Neuronal stem cell (in vitro differentiated cells): Measurements from ENCODE around the gene CMIP.

Source experiments
- DNase-seq: peaks from one replicate; pipeline ENCODE4 v3.0.0-alpha.2; 2013; ENCODE audit warnings: low spot score
- H2AFZ ChIP-seq: one replicate; pipeline ENCODE4 v1.6.1; 2013; ENCODE audit warnings: mild to moderate bottlenecking, low read length, inconsistent platforms
- H2AK5ac ChIP-seq: 2 replicates; pipeline ENCODE4 v1.6.1; 2013; ENCODE audit warnings: low read depth, mild to moderate bottlenecking, inconsistent platforms, low read length, moderate library complexity, mixed read lengths
- H2BK120ac ChIP-seq: 2 replicates; pipeline ENCODE4 v1.6.1; 2013; ENCODE audit warnings: low read depth, mild to moderate bottlenecking, inconsistent platforms, low read length, moderate library complexity, mixed read lengths
- H2BK12ac ChIP-seq: one replicate; pipeline ENCODE4 v1.6.1; 2013; ENCODE audit warnings: low read length, inconsistent platforms
- H2BK15ac ChIP-seq: 2 replicates; pipeline ENCODE4 v1.6.1; 2013; ENCODE audit warnings: mild to moderate bottlenecking, low read length, inconsistent platforms, mixed read lengths
- H2BK5ac ChIP-seq: one replicate; pipeline ENCODE4 v1.6.1; 2013; ENCODE audit warnings: inconsistent platforms, mild to moderate bottlenecking, low read length, moderate library complexity
- H3K14ac ChIP-seq: one replicate; pipeline ENCODE4 v1.6.1; 2013; ENCODE audit warnings: low read length, inconsistent platforms
- H3K18ac ChIP-seq: 2 replicates; pipeline ENCODE4 v1.6.1; 2013; ENCODE audit warnings: low read length, inconsistent platforms
- H3K23ac ChIP-seq: 2 replicates; pipeline ENCODE4 v1.6.1; 2013; ENCODE audit warnings: low read depth, mild to moderate bottlenecking, mixed read lengths, low read length, inconsistent platforms; ENCODE audit not compliant: poor library complexity
- H3K27ac ChIP-seq: replicated peaks from 3 replicates; pipeline ENCODE4 v1.5.1; 2013; ENCODE audit warnings: low read length, inconsistent platforms
- H3K27me3 ChIP-seq, 3 experiments: 2 replicates each; pipeline ENCODE4 v1.6.1; 2013; ENCODE audit warnings: low read length in 3 of 3, mild to moderate bottlenecking in 2 of 3, inconsistent platforms in 1 of 3, low read depth in 1 of 3, mixed read lengths in 1 of 3, moderate library complexity in 1 of 3; ENCODE audit not compliant: control insufficient read depth in 3 of 3, insufficient read depth in 3 of 3
- H3K36me3 ChIP-seq, 2 donors: replicated peaks in 1 of 2; 2 replicates each; pipeline ENCODE4 v1.6.1; 2013; ENCODE audit warnings: low read length in 2 of 2; ENCODE audit not compliant: control insufficient read depth in 2 of 2, insufficient read depth in 2 of 2
- H3K4ac ChIP-seq: 2 replicates; pipeline ENCODE4 v1.6.1; 2013; ENCODE audit warnings: inconsistent platforms, mild to moderate bottlenecking, low read length, moderate library complexity
- H3K4me1 ChIP-seq, 2 donors: 1 replicate in 1 of 2; 2 replicates in 1 of 2; pipeline ENCODE4 v1.6.1; 2013; ENCODE audit warnings: low read length in 2 of 2, low read depth in 1 of 2; ENCODE audit not compliant: control insufficient read depth in 2 of 2, insufficient read depth in 1 of 2
- H3K4me2 ChIP-seq: one replicate; pipeline ENCODE4 v1.6.1; 2013; ENCODE audit warnings: mild to moderate bottlenecking, low read length, inconsistent platforms; ENCODE audit not compliant: insufficient read depth, poor library complexity, severe bottlenecking
- H3K4me3 ChIP-seq, 2 donors: 2 replicates each; pipeline ENCODE4 v1.5.1; 2013; ENCODE audit warnings: low read length in 2 of 2, mild to moderate bottlenecking in 2 of 2, inconsistent platforms in 1 of 2, moderate library complexity in 1 of 2
- H3K79me1 ChIP-seq: one replicate; pipeline ENCODE4 v1.6.1; 2013; ENCODE audit warnings: low read depth, mild to moderate bottlenecking, inconsistent platforms, low read length, moderate library complexity
- H3K9ac ChIP-seq: one replicate; pipeline ENCODE4 v1.6.1; 2013; ENCODE audit warnings: mild to moderate bottlenecking, low read depth, low read length, inconsistent platforms; ENCODE audit not compliant: poor library complexity
- H3K9me3 ChIP-seq, 2 donors: replicated peaks in 1 of 2; 2 replicates each; pipeline versions ENCODE3 to v1.6.1; 2013; ENCODE audit warnings: low read length in 2 of 2, mild to moderate bottlenecking in 2 of 2, inconsistent platforms in 1 of 2, low read depth in 1 of 2, mixed read lengths in 1 of 2, moderate library complexity in 1 of 2; ENCODE audit not compliant: control insufficient read depth in 2 of 2, insufficient read depth in 1 of 2
- H4K8ac ChIP-seq: one replicate; pipeline ENCODE4 v1.6.1; 2013; ENCODE audit warnings: low read depth, mild to moderate bottlenecking, inconsistent platforms, low read length, moderate library complexity
- H4K91ac ChIP-seq: one replicate; pipeline ENCODE4 v1.6.1; 2013; ENCODE audit warnings: low read length, low read depth, mild to moderate bottlenecking, inconsistent platforms; ENCODE audit not compliant: poor library complexity
- WGBS, 2 donors: extraction: QIAGEN DNeasy Blood & Tissue Kit; methylation state at CpG; one replicate each; pipeline ENCODE4 v1.1.7; 2013; ENCODE audit warnings: missing lambda C conversion rate in 2 of 2, mixed read lengths in 1 of 2; ENCODE audit not compliant: insufficient read length in 2 of 2, insufficient replicate concordance in 1 of 2; ENCODE audit errors: extremely low coverage in 2 of 2; 5-methylcytosine and 5-hydroxymethylcytosine counted together

Gene CMIP

GRCh38 chr16:81535679-81536360, 91.2 kb downstream of the CMIP start:
- Histone ChIP-seq H3K14ac (no peak overlapping the region), H2BK5ac (no peak overlapping the region), H3K27me3 (no peaks in the 10 kb centered on the region), H3K27ac (no peak overlapping the region), H2BK15ac (no peak overlapping the region), H3K9ac (no peak overlapping the region), H3K4me1 (peaks cover 5 to 13% of the 10 kb centered on the region in 2 donors), H3K4me3 (no peak overlapping the region), H3K9me3 (no peaks in the 10 kb centered on the region), H2AK5ac (no peak overlapping the region), H2BK120ac (no peak overlapping the region), H3K23ac (no peak overlapping the region), H3K36me3 (peaks cover 0 to 2% of the 10 kb centered on the region in 2 donors), H2BK12ac (no peak overlapping the region), H3K79me1 (peaks cover 13% of the 10 kb centered on the region), H3K18ac (no peak overlapping the region), H2AFZ (no peak overlapping the region), H3K4ac (no peak overlapping the region), H3K4me2 (no peak overlapping the region), H4K91ac (no peak overlapping the region), H4K8ac (no peak overlapping the region)
- no peak for DNase-seq
- WGBS, 2 donors: no CpG with 5 or more reads among the region's 10 CpGs

- Histone ChIP-seq H3K18ac (no peak overlapping the region), H3K9me3 (no peaks in the 10 kb centered on the region), H2BK120ac (no peak overlapping the region), H2AK5ac (no peak overlapping the region), H2BK12ac (no peak overlapping the region), H4K8ac (no peak overlapping the region), H3K4ac (no peak overlapping the region), H3K36me3 (peaks cover 0 to 2% of the 10 kb centered on the region in 2 donors), H3K27me3 (no peaks in the 10 kb centered on the region), H3K4me3 (no peak overlapping the region), H3K79me1 (peaks cover 13% of the 10 kb centered on the region), H3K4me2 (no peak overlapping the region), H4K91ac (no peak overlapping the region), H3K9ac (no peak overlapping the region), H3K4me1 (peaks cover 7 to 11% of the 10 kb centered on the region in 2 donors), H3K23ac (no peak overlapping the region), H2BK5ac (no peak overlapping the region), H3K14ac (no peak overlapping the region), H2BK15ac (no peak overlapping the region), H2AFZ (no peak overlapping the region), H3K27ac (no peak overlapping the region)
- WGBS, 2 donors: no CpG with 5 or more reads among the region's 11 CpGs
- no peak for DNase-seq
Measured at GRCh38 chr16:81536648-81537047, 92.0 kb downstream of the CMIP start.

- no CpG with 5 or more reads among the region's 18 CpGs for WGBS, 2 donors
- no peak for DNase-seq
- no peaks in the 10 kb centered on the region for H3K9me3 ChIP-seq
- H3K4ac ChIP-seq: no peak overlapping the region
- no peak overlapping the region for H2BK5ac ChIP-seq
- no peak overlapping the region for H3K14ac ChIP-seq
- no peak overlapping the region for H3K27ac ChIP-seq
- H3K9ac ChIP-seq: no peak overlapping the region
- H3K23ac ChIP-seq: no peak overlapping the region
- H2AK5ac ChIP-seq: no peak overlapping the region
- H3K4me3 ChIP-seq: no peak overlapping the region
- H3K27me3 ChIP-seq: no peaks in the 10 kb centered on the region
- H3K4me1 ChIP-seq: peaks cover 12 to 16% of the 10 kb centered on the region in 2 donors
- H2AFZ ChIP-seq: no peak overlapping the region
- H3K4me2 ChIP-seq: no peak overlapping the region
- no peaks in the 10 kb centered on the region for H3K36me3 ChIP-seq
- H3K18ac ChIP-seq: no peak overlapping the region
- H2BK120ac ChIP-seq: no peak overlapping the region
- no peak overlapping the region for H4K8ac ChIP-seq
- H2BK15ac ChIP-seq: no peak overlapping the region
- no peak overlapping the region for H4K91ac ChIP-seq
- no peak overlapping the region for H2BK12ac ChIP-seq
- H3K79me1 ChIP-seq: peaks cover 6% of the 10 kb centered on the region
Measured at GRCh38 chr16:81537721-81538561, 93.3 kb downstream of the CMIP start.

GRCh38 chr16:81539009-81539758, 94.6 kb downstream of the CMIP start:
- Histone ChIP-seq H2AK5ac (no peak overlapping the region), H2BK15ac (no peak overlapping the region), H2BK12ac (no peak overlapping the region), H3K79me1 (peaks cover 4% of the 10 kb centered on the region), H4K8ac (no peak overlapping the region), H3K4me3 (no peak overlapping the region), H4K91ac (no peak overlapping the region), H3K36me3 (no peaks in the 10 kb centered on the region), H3K4me2 (no peak overlapping the region), H3K14ac (no peak overlapping the region), H3K23ac (no peak overlapping the region), H2BK5ac (no peak overlapping the region), H3K27me3 (no peaks in the 10 kb centered on the region), H2AFZ (no peak overlapping the region), H3K9me3 (no peaks in the 10 kb centered on the region), H2BK120ac (no peak overlapping the region), H3K4me1 (peaks cover 12 to 22% of the 10 kb centered on the region in 2 donors), H3K9ac (no peak overlapping the region), H3K18ac (no peak overlapping the region), H3K27ac (no peak overlapping the region), H3K4ac (no peak overlapping the region)
- no peak for DNase-seq
- no CpG with 5 or more reads among the region's 18 CpGs for WGBS, 2 donors
